Daoy (cell line): Measurements from ENCODE around the gene SLC25A4. TPM values are rescaled to one million over a fixed set of nuclear protein-coding genes. Genes with fewer than 3 reads are reported as not detected.
A peak's percentile ranks its signal among the peaks of the same experiment; 100 is the strongest.

Experiments
- DNase-seq: peaks from one replicate; pipeline ENCODE4 v3.0.0-alpha.2; 2015; ENCODE audit warnings: low read depth
- total RNA-seq: library from RNA; depleted of rRNA; stranded (reverse); fragments of >200 nt; shearing (Covaris generic); gene quantifications from 2 replicates; pipeline ENCODE4 v1.2.3, GENCODE V29; 2014

The SLC25A4 gene
- total RNA-seq, 1 experiment from 2014 or later: 16.2 TPM

GRCh38 chr4:185119927-185120630 lies 23.0 kb upstream of the SLC25A4 start:
- DNase-seq: no peak

- DNase-seq: no peak
These were observed 22.5 kb upstream of the SLC25A4 start for GRCh38 chr4:185120631-185120946.

GRCh38 chr4:185122681-185123345 lies 20.3 kb upstream of the SLC25A4 start:
- no peak for DNase-seq

DNA sequence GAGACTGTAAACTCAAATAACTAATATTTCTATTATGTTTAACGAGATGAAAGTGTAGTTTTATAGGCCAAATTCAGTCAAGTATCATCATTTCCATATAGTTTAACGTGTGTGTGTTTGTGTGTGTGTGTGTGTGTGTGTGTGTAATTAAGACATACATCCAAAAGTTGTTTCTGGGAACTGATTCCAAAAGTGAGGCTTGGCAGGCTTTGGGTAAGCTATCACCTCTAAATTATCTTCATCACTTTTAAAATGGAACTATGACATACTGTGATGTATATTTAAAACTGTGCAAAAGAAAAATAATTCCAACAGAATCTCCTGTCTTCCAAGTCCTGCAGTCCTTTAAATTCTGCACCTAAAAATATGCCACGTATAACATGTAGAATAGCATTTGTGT lies 19.1 kb upstream of the SLC25A4 start:
- no peak for DNase-seq

DNA sequence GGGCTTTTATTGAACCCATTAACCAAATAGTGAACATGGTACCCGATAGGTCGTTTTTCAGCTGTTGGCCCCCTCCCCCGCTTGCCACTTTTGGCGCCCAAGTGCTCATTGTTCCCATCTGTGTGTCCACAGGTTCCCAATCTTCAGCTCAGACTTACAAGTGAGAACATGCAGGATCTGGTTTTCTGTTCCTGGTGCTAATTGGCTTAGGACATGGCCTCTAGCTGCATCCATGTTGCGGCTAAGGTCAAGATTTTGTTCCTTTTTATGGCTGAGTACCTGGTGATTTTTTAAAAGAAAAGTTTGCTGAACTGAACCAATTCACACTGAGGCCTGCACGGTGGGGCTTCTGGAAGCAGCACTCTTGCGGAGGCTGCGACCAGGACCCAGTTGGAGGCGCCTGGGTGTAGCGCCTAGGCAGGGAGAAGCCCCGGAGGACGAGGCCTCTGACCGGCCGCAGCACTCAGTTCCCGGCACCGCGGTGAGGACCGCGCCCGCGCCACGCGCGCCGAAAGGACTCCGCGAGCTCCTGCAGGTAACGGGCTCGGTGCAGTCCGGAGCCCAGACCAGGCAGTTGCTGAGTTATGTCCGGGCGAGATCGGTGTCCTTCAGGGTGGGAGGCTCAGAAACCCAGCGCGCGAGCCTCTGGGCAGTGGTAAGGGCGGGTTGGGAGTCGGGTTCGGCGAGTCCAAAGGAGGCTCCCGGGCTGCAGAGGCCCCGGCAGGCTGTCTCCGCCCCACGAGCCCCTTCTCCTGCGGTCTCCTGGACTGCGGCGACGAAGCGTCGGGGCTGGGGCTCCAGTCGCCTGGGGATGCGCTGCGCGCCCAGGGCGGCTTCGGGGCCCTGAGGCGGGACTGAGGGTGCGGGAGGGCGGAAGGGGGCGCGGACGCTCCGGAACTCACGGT lies 15.8 kb upstream of the SLC25A4 start:
- DNase-seq: peak; percentile 17

GRCh38 chr4:185128272-185129119 lies 14.6 kb upstream of the SLC25A4 start:
- DNase-seq: peak; percentile 11

DNA sequence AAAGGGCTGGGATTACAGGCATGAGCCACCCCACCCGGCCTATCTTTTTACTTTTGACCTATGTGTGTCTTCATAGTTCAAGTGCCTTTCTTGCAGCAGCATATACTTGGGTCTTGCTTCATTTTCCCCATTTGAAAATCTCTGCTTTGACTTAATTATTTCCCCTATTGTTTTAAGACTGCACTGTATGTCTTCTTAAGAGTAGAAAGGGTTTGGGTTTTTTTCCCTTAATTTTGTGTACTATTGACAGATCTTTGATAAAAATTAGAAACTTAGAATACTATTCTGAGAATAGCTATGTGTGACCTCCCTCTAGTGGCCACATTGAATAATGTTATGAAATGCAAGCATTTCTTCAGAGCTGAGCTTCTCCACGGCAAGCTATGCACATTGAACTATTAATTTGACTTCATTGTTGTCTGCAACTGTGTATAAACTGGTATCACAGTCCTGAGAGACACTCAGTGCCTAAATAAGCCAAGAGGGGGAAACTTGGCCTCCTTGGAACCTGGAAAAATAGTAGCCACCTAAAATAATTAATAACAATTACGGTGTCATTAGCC lies 8.7 kb upstream of the SLC25A4 start:
- DNase-seq: no peak

DNA sequence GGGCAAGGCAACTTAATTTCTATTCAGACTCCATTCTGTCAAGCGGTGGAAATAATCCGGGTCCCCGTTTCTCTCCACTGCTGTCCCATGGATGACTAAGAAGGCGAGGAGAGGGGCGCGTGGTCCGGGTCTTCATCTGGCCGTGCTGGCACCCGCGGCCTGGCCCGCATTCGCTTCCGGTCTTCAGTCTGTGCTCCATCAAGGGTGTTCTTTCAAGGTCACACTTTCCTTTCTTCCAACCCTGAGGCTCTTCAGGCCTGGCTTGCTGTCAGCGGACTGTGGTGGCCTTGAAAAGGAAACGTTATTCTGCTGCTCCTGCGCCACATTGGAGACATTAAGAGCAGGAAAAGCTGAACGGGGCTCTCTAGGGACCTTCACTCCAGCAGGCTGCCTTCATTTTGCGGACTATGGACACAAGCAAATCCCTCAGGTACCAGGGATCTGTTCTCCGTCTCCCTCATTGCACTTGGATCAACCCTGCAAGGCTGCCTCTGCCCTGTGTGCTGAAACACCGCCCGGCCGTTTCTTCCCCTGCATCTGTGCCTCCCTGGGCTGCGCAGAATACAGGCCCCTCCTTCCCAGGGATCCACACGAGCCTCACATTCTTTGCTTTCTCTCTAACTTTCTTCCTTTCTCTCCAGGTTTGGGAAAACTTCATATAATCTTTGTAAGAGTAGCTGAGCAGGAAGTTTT lies 5.7 kb upstream of the SLC25A4 start:
- no peak for DNase-seq

DNA sequence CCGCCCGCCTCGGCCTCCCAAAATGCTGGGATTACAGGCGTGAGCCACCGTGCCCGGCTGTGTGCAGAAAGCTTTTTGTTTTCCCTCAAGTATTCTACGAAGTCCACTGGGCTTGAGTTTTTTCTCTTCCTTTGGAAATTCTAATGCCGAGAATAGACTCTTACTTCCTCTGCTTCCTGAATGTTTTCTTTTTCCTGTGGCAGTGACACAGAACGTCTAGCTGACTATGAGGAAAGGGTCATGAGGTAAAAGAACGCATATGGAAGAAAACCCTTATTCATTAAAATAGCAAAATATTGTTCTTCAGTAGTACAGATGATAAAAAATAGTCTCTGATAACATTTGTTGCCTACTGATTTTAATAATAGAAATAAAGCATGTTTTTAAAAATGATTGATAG lies 4.9 kb upstream of the SLC25A4 start:
- no peak for DNase-seq

DNA sequence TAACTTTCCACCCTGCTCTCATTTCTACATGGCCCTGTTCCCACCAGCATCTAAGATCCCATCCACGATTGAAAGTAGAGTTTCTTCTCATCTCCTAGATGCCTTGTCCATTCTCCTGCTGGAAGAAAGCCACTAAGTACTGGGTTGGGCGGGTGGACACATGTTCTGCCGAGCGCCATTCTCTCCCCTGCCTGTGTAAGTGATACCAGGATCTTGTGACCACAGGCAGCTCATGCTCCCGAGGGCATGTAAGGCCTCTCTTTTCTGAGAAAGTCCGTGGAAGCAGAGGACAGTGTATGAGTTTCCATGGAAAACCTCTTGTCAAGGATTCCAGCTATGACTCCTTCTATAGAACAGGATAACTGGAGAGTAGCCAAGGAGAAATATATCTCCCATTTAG lies 3.3 kb upstream of the SLC25A4 start:
- DNase-seq: no peak

GRCh38 chr4:185141777-185142176 lies 1.3 kb upstream of the SLC25A4 start:
- DNase-seq: no peak

DNA sequence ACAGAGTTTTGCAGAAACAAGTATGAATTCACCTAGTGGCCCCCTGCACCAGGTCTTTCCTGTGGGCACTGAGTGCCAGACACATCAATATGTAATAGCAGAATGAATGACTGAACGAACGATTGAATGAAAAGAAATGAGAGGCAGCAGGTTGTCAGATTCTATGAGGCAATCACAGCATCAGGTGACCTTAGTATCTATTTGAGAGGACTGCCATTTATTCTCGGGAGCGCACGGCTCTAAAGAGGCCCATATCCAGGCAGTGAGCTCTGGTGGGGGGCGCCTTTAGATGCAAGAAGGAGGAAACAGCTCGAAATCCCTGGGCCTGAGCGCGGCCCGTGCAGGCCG lies 528 bp upstream of the SLC25A4 start:
- DNase-seq: no peak

DNA sequence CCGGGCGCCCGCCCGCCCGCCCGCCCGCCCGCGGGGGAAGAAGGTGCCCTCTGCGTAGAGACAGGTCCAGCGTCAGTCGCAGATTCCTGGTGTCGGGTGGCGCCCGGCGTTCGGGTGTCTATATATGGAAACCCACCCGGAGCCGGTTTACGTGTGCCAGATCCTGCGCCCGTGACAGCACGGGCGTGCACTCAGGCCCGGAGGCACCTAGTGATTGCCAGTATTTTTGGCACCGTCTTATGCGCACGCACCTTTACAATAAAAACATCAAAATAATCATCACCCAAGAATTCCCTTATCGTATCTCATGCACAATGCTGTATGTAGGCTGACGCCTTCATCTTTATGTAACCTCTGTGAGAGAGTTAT lies 519 bp downstream of the SLC25A4 start:
- peak; percentile 12 for DNase-seq

GRCh38 chr4:185144601-185145240 lies 1.7 kb downstream of the SLC25A4 start:
- no peak for DNase-seq

DNA sequence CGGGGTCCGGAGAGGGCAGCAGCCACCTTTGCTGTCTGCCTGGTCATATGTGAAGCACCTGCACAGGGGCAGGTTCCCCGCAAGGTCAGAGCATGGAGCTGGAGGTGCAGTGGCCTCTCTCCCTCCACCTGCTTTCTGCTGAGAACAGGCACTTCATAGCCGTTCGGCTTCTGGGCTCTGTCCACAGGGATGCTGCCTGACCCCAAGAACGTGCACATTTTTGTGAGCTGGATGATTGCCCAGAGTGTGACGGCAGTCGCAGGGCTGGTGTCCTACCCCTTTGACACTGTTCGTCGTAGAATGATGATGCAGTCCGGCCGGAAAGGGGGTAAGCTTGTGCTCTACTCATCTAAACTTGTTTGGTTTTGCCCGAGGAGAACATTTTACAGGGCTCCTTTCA lies 2.5 kb downstream of the SLC25A4 start:
- DNase-seq: no peak

GRCh38 chr4:185149392-185149791 lies 6.3 kb downstream of the SLC25A4 start:
- DNase-seq: no peak

GRCh38 chr4:185151296-185151695 lies 8.2 kb downstream of the SLC25A4 start:
- DNase-seq: no peak

DNA sequence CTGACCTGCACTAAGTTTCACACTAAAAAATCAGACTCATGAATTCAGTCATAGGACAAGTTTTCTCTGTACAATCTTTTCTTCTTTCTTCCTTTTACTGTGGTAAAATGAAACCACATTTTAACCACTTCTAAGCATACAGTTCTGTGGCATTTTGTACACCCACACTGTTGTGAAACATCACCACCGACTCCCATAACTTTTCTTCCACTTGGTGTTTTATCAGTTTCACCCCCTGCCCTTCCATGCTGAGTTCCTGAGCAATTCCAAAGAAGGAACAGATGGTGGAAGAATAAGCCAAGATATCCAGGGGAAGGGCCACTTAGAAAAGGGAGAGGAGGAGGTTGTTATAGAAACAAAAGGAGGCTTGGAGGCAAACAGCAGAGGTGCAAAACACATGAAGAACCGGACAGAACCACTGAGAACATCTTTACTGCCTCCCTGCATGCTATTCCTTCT lies 22.6 kb downstream of the SLC25A4 start:
- no peak for DNase-seq

- no peak for DNase-seq
These were observed 24.2 kb downstream of the SLC25A4 start for GRCh38 chr4:185167234-185167633.

DNA sequence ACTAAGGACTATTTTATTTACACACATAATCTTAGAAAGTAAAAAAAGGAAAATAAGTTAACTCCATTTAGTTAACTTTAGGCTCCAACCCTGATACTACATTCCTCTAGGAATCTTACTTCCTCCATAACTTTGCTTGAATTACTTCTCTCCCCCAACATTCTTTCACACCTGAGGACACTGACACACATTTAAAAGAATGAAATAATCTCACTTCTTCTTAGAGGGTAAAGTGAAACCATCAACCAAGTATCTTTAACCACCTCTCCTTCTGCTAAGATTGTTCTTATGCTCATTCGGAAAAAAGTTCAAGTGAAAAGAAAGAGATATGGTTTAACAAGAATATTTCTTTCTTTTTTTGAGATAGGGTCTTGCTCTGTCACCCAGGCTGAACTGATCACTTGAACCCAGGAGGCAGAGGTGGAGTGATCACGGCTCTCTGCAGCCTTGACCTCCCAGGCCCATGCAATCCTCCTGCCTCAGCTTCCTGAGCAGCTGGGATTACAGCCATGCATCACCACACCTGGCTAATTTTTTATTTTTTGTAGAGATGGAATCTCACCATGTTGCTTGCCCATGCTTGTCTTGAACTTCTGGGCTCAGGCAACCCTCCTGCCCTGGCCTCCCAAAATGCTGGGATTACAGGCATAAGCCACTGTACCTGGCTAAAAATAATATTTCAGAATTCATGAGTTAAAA lies 28.5 kb downstream of the SLC25A4 start:
- DNase-seq: no peak
